MM.1S (cell line): ENCODE results near the gene SCD.

Source experiments
- DNase-seq: peaks from one replicate; pipeline ENCODE4 v3.0.0-alpha.2; 2015
- H2AFZ ChIP-seq: fragments of 300-600 bp; sonication (generic); 2 replicates; pipeline ENCODE4 v1.6.0; 2016; ENCODE audit warnings: antibody characterized with exemption, low read length
- H3F3A ChIP-seq: fragments of 300-600 bp; sonication (generic); 2 replicates; pipeline ENCODE4 v1.6.1; 2016; ENCODE audit warnings: mild to moderate bottlenecking, antibody characterized with exemption, low read length, moderate library complexity, mixed read lengths; ENCODE audit not compliant: insufficient read depth
- H3K27ac ChIP-seq: fragments of 300-600 bp; sonication (generic); 2 replicates; pipeline ENCODE4 v1.5.1; 2016; ENCODE audit warnings: mild to moderate bottlenecking, low read length
- H3K27me3 ChIP-seq: fragments of 300-600 bp; sonication (generic); replicated peaks from 2 replicates; pipeline ENCODE4 v1.6.0; 2016; ENCODE audit warnings: low read length; ENCODE audit not compliant: insufficient read depth
- H3K36me3 ChIP-seq: fragments of 300-600 bp; sonication (generic); replicated peaks from 2 replicates; pipeline ENCODE4 v1.6.1; 2016; ENCODE audit warnings: mild to moderate bottlenecking, low read length, mixed read lengths; ENCODE audit not compliant: insufficient read depth
- H3K4me1 ChIP-seq: fragments of 300-600 bp; sonication (generic); 2 replicates; pipeline ENCODE4 v1.6.1; 2016; ENCODE audit warnings: low read length, mixed read lengths
- H3K4me2 ChIP-seq: fragments of 300-600 bp; sonication (generic); 2 replicates; pipeline ENCODE4 v1.6.0; 2016; ENCODE audit warnings: low read depth, low read length
- H3K4me3 ChIP-seq: fragments of 300-600 bp; sonication (generic); 2 replicates; pipeline ENCODE4 v1.5.1; 2016; ENCODE audit warnings: low read length, mixed read lengths
- H3K79me2 ChIP-seq: fragments of 300-600 bp; sonication (generic); 2 replicates; pipeline ENCODE4 v1.6.1; 2016; ENCODE audit warnings: mixed run types, low read length, mixed read lengths
- H3K9ac ChIP-seq: fragments of 300-600 bp; sonication (generic); 2 replicates; pipeline ENCODE4 v1.6.1; 2016; ENCODE audit warnings: low read length, mixed read lengths
- H3K9me2 ChIP-seq: fragments of 300-600 bp; sonication (generic); replicated peaks from 2 replicates; pipeline ENCODE4 v1.6.1; 2016; ENCODE audit warnings: mild to moderate bottlenecking, low read length, mixed read lengths; ENCODE audit not compliant: insufficient read depth
- H3K9me3 ChIP-seq: fragments of 300-600 bp; sonication (generic); replicated peaks from 2 replicates; pipeline ENCODE4 v1.6.1; 2016; ENCODE audit warnings: mild to moderate bottlenecking, low read length, mixed read lengths; ENCODE audit not compliant: insufficient read depth
- H4K20me1 ChIP-seq: fragments of 300-600 bp; sonication (generic); 2 replicates; pipeline ENCODE4 v1.6.1; 2016; ENCODE audit warnings: mild to moderate bottlenecking, low read length, moderate library complexity, mixed read lengths; ENCODE audit not compliant: insufficient read depth
- CTCF ChIP-seq: fragments of 300-600 bp; sonication (generic); IDR thresholded peaks from 2 replicates; pipeline ENCODE4 v1.5.1; 2016; ENCODE audit warnings: antibody characterized with exemption, low read length, mixed read lengths
- EZH2 ChIP-seq: fragments of 300-600 bp; sonication (generic); optimal IDR thresholded peaks from 2 replicates; pipeline ENCODE3; 2017; ENCODE audit warnings: low read depth, mild to moderate bottlenecking, antibody characterized with exemption, low read length, mixed read lengths
- EZH2phosphoT487 ChIP-seq: fragments of 300-600 bp; sonication (generic); IDR thresholded peaks from 2 replicates; pipeline ENCODE4 v1.6.1; 2018; ENCODE audit warnings: antibody characterized with exemption, low read length

The SCD gene

GRCh38 chr10:100348389-100348927, 1.4 kb downstream of the SCD start:
- peaks cover 62% of the 10 kb centered on the region for H3K79me2 ChIP-seq
- no peak for DNase-seq
- no peak overlapping the region for H2AFZ ChIP-seq
- H3K4me3 ChIP-seq, result peak overlapping the region; percentile 99
- no peak for TF ChIP-seq CTCF
- no peak for TF ChIP-seq EZH2phosphoT487
- TF ChIP-seq EZH2, result no peak
- H3K4me1 ChIP-seq, result peaks cover 19% of the 10 kb centered on the region
- peaks cover 30% of the 10 kb centered on the region for H3K36me3 ChIP-seq
- H3K27me3 ChIP-seq, result no peaks in the 10 kb centered on the region
- H4K20me1 ChIP-seq, result peaks cover 21% of the 10 kb centered on the region; the same call in 1 of the 2 replicates
- H3K4me2 ChIP-seq, result peak overlapping the region; percentile 73
- H3K9me3 ChIP-seq, result no peaks in the 10 kb centered on the region
- H3K27ac ChIP-seq, result no peak overlapping the region
- H3K9ac ChIP-seq, result peak overlapping the region; percentile 83; the same call in 1 of the 2 replicates
- no peaks in the 10 kb centered on the region for H3F3A ChIP-seq
- H3K9me2 ChIP-seq, result no peaks in the 10 kb centered on the region

- Histone ChIP-seq H3K9ac (peak overlapping the region; percentile 4; the same call in 1 of the 2 replicates), H3K9me3 (no peaks in the 10 kb centered on the region), H3K4me3 (peak overlapping the region; percentile 99), H3K27me3 (no peaks in the 10 kb centered on the region), H3K27ac (no peak overlapping the region), H4K20me1 (peaks cover 21% of the 10 kb centered on the region; the same call in 1 of the 2 replicates), H3K36me3 (peaks cover 33% of the 10 kb centered on the region), H3K9me2 (no peaks in the 10 kb centered on the region), H3K4me1 (peaks cover 19% of the 10 kb centered on the region), H3F3A (no peaks in the 10 kb centered on the region), H2AFZ (no peak overlapping the region), H3K79me2 (peaks cover 66% of the 10 kb centered on the region), H3K4me2 (peak overlapping the region; percentile 73)
- DNase-seq, result no peak
- TF ChIP-seq CTCF (no peak), EZH2phosphoT487 (no peak), EZH2 (no peak)
These were observed 2.1 kb downstream of the SCD start for GRCh38 chr10:100349087-100349486.

GRCh38 chr10:100349672-100350071, 2.6 kb downstream of the SCD start:
- peak overlapping the region; percentile 4; the same call in 1 of the 2 replicates for H3K9ac ChIP-seq

More at GRCh38 chr10:100349672-100350071, 2.6 kb downstream of the SCD start:
- peaks cover 36% of the 10 kb centered on the region for H3K36me3 ChIP-seq
- no peak overlapping the region for H3K27ac ChIP-seq
- peak overlapping the region; percentile 99; the same call in 1 of the 2 replicates for H3K4me3 ChIP-seq
- H3K4me2 ChIP-seq, result peak overlapping the region; percentile 73; the same call in 1 of the 2 replicates
- H3K4me1 ChIP-seq, result peaks cover 19% of the 10 kb centered on the region
- H3K79me2 ChIP-seq, result peaks cover 66% of the 10 kb centered on the region
- TF ChIP-seq EZH2phosphoT487 (no peak), CTCF (no peak), EZH2 (no peak)
- no peaks in the 10 kb centered on the region for H3K9me3 ChIP-seq
- H3K27me3 ChIP-seq, result no peaks in the 10 kb centered on the region
- H3K9me2 ChIP-seq, result no peaks in the 10 kb centered on the region
- DNase-seq, result no peak
- H3F3A ChIP-seq, result no peaks in the 10 kb centered on the region
- H2AFZ ChIP-seq, result no peak overlapping the region
- peaks cover 21% of the 10 kb centered on the region; the same call in 1 of the 2 replicates for H4K20me1 ChIP-seq
